Activated CD8-positive, alpha-beta T cell treated with anti-CD3 and anti-CD28 coated beads for 36 hours (primary cell): Measurements from ENCODE around the gene SMIM17. TPM values are rescaled to one million over a fixed set of nuclear protein-coding genes. Genes with fewer than 3 reads are reported as not detected.

Experiments used
- ATAC-seq: fragments of 200-7000 bp; cut with Tn5 transposase; one replicate; pipeline ENCODE4 v1.10.0; 2021; ENCODE audit warnings: mild to moderate bottlenecking, moderate library complexity
- CTCF ChIA-PET: fragments of 350-600 bp; sonication (Branson Sonifier 250); formaldehyde crosslinking; loops from one replicate; lab custom pipeline; 2021; ENCODE audit warnings: antibody characterized with exemption; lab: Charles Lee
- POLR2A ChIA-PET: fragments of 350-600 bp; sonication (Branson Sonifier 250); formaldehyde crosslinking; loops from one replicate; lab custom pipeline; 2021; ENCODE audit warnings: antibody characterized with exemption; lab: Charles Lee
- DNase-seq: peaks from one replicate; pipeline ENCODE4 v3.0.0-alpha.2; 2020
- H3K27ac Mint-ChIP-seq: one replicate; pipeline ENCODE4 v1.8.0; 2021; ENCODE audit warnings: mild to moderate bottlenecking, mixed read lengths
- H3K27me3 Mint-ChIP-seq: one replicate; pipeline ENCODE4 v1.8.0; 2021; ENCODE audit warnings: mixed read lengths
- H3K36me3 Mint-ChIP-seq: one replicate; pipeline ENCODE4 v1.8.0; 2021; ENCODE audit warnings: low read depth, mixed read lengths
- H3K4me1 Mint-ChIP-seq: one replicate; pipeline ENCODE4 v1.8.0; 2021; ENCODE audit warnings: low read depth, mixed read lengths
- H3K4me3 Mint-ChIP-seq: one replicate; pipeline ENCODE4 v1.8.0; 2021; ENCODE audit warnings: mild to moderate bottlenecking, moderate library complexity, mixed read lengths
- H3K9me3 Mint-ChIP-seq: one replicate; pipeline ENCODE4 v1.8.0; 2021; ENCODE audit warnings: mixed read lengths
- CTCF ChIP-seq: fragments of 200-600 bp; IDR thresholded peaks from one replicate; pipeline ENCODE4 v1.8.0; 2022; ENCODE audit warnings: antibody characterized with exemption, mild to moderate bottlenecking
- intact Hi-C: fragments of 100-400 bp; cut with micrococcal nuclease; formaldehyde crosslinking; loops from one replicate; pipeline ENCODE4 v1.10.0; 2022
- total RNA-seq, 2 experiments: library from RNA; stranded (reverse); gene quantifications; one replicate each; pipeline ENCODE4 v1.2.3, GENCODE V29; 2021

SMIM17 gene
- total RNA-seq, 2 experiments from 2014 or later, result not detected

DNA sequence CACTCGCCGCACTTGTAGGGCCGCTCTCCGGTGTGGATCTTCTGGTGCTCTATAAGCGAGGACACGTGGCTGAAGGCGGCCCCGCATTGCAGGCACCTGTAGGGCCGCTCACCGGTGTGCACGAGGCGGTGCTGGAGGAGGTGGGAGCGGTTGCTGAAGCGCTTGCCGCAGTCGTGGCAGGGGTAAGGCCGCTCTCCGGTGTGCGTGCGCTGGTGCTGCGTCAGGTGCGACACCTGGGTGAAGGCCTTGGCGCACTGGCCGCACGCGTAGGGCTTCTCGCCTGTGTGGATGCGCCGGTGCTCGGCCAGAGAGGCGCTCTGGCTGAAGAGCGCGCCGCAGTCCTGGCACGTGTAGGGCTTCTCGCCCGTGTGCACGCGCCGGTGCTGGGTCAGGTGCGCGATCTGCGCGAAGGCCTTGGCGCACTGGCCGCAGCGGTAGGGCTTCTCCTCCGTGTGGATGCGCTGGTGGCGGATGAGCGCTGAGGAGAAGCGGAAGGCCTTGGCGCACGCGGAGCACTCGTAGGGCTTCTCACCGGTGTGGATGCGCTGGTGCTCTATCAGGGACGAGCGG lies 21.1 kb downstream of the SMIM17 start:
- ATAC-seq (no peak), DNase-seq (no peak)
- peaks cover 61% of the 10 kb centered on the region for H3K36me3 Mint-ChIP-seq
- H3K9me3 Mint-ChIP-seq, result peaks cover 38% of the 10 kb centered on the region
- H3K4me1 Mint-ChIP-seq, result peaks cover 2% of the 10 kb centered on the region
- ChIA-PET CTCF (no interaction called here), POLR2A (no interaction called here)
- H3K27ac Mint-ChIP-seq, result no peak overlapping the region
- intact Hi-C loops, result no loop called here
- H3K4me3 Mint-ChIP-seq, result no peak overlapping the region
- H3K27me3 Mint-ChIP-seq, result no peaks in the 10 kb centered on the region
- TF ChIP-seq CTCF, result no peak

DNA sequence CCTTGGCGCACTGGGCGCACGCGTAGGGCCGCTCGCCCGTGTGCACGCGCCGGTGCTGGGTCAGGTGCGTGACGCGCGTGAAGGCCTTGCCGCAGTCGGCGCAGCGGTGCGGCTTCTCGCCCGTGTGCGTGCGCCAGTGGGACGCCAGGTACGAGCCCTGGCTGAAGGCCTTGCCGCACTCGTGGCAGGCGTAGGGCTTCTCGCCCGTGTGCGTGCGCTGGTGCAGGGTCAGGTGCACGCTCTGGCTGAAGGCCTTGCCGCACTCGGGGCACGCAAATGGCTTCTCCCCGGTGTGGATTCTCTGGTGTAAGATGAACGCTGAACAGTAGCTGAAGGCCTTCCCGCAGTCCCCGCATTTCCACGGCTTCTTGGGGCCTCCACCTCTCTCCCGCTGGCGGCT lies 21.6 kb downstream of the SMIM17 start:
- Mint-ChIP-seq H3K9me3 (peaks cover 34% of the 10 kb centered on the region), H3K4me1 (peaks cover 2% of the 10 kb centered on the region), H3K36me3 (peaks cover 63% of the 10 kb centered on the region), H3K27me3 (no peaks in the 10 kb centered on the region), H3K4me3 (no peak overlapping the region), H3K27ac (no peak overlapping the region)
- ChIA-PET CTCF (no interaction called here), POLR2A (no interaction called here)
- TF ChIP-seq CTCF, result no peak
- intact Hi-C loops, result no loop called here
- no peak for DNase-seq
- ATAC-seq, result no peak

DNA sequence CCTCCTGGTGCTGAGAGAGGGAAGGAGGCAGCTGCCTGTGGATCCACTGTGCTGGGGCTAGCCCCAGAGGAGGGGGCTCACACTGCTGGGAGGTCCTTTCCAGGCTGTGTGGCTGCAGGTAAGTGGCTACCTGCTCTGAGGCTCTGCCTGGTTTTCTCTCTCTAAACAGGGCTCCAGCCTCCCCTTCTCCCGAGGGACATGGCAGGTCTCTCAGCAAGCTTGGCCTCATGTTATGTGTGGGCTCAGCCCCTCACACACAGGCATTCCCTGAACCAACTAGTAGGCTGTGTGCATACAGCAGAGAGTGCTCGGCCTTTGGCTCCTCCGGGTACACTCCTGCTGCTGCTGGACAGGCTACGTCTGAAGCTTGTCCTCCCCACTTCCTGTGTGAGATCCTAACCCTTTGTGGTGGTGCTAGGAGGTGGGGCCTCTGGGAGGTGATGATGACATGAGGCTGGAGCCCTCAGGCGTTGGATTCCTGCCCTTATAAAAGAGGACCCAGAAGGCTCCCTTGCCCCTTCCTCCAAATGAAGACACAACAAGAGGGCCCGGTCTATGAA lies 24.4 kb downstream of the SMIM17 start:
- ChIA-PET POLR2A (interaction anchor here (0.7 kb wide), 1 partner anchor 9 kb away, joined by 3 read pairs; no protein-coding TSS in a partner anchor), CTCF (no interaction called here)
- no peak for ATAC-seq
- DNase-seq, result no peak
- H3K4me3 Mint-ChIP-seq, result no peak overlapping the region
- intact Hi-C loops, result no loop called here
- H3K27ac Mint-ChIP-seq, result no peak overlapping the region
- H3K27me3 Mint-ChIP-seq, result peaks cover 1% of the 10 kb centered on the region
- peaks cover 9% of the 10 kb centered on the region for H3K4me1 Mint-ChIP-seq
- peaks cover 66% of the 10 kb centered on the region for H3K36me3 Mint-ChIP-seq
- no peak for TF ChIP-seq CTCF
- H3K9me3 Mint-ChIP-seq, result peaks cover 31% of the 10 kb centered on the region

GRCh38 chr19:56668676-56669075 lies 25.7 kb downstream of the SMIM17 start:
- POLR2A ChIA-PET, result no interaction called here
- H3K27ac Mint-ChIP-seq, result no peak overlapping the region
- DNase-seq (no peak), ATAC-seq (no peak)
- CTCF ChIA-PET, result no interaction called here
- H3K4me3 Mint-ChIP-seq, result no peak overlapping the region
- H3K36me3 Mint-ChIP-seq, result peaks cover 55% of the 10 kb centered on the region
- intact Hi-C loops, result no loop called here
- H3K4me1 Mint-ChIP-seq, result peaks cover 9% of the 10 kb centered on the region
- peaks cover 1% of the 10 kb centered on the region for H3K27me3 Mint-ChIP-seq
- peaks cover 24% of the 10 kb centered on the region for H3K9me3 Mint-ChIP-seq
- TF ChIP-seq CTCF, result no peak

- CTCF ChIA-PET, result no interaction called here
- DNase-seq (no peak), ATAC-seq (no peak)
- Mint-ChIP-seq H3K9me3 (peaks cover 18% of the 10 kb centered on the region), H3K27me3 (peaks cover 1% of the 10 kb centered on the region), H3K4me3 (peak overlapping the region; percentile 88), H3K27ac (peak overlapping the region; percentile 46), H3K36me3 (peaks cover 39% of the 10 kb centered on the region), H3K4me1 (peaks cover 9% of the 10 kb centered on the region)
- no peak for TF ChIP-seq CTCF
- POLR2A ChIA-PET, result no interaction called here
- intact Hi-C loops, result no loop called here
Observed at GRCh38 chr19:56670401-56670960, 27.5 kb downstream of the SMIM17 start.
